WERI-Rb-1 (cell line): ENCODE results near the gene SEC23IP.
"Not testable (repeated sequence)": the region's sequence is repeated elsewhere in the genome, so short reads cannot be mapped to it uniquely, and the experiment has no call there.

ENCODE experiments used
- DNase-seq: peaks from one replicate; pipeline ENCODE4 v3.0.0-alpha.2; 2020
- H3K27ac ChIP-seq: fragments of 250-450 bp; sonication (Bioruptor Pico); 2 replicates; pipeline ENCODE4 v1.5.1; 2020; ENCODE audit warnings: mild to moderate bottlenecking, moderate library complexity
- H3K27me3 ChIP-seq: fragments of 250-450 bp; sonication (Bioruptor Pico); 2 replicates; pipeline ENCODE4 v1.5.1; 2021; ENCODE audit warnings: mild to moderate bottlenecking, low read depth, moderate library complexity; ENCODE audit not compliant: insufficient read depth, severe bottlenecking
- H3K36me3 ChIP-seq: fragments of 250-450 bp; sonication (Bioruptor Pico); 2 replicates; pipeline ENCODE4 v1.5.1; 2020; ENCODE audit warnings: mild to moderate bottlenecking, moderate library complexity
- H3K4me3 ChIP-seq: 2 replicates; pipeline ENCODE4 v1.5.1; 2011; ENCODE audit warnings: low read depth, mild to moderate bottlenecking, control low read depth, low read length
- H3K9me3 ChIP-seq: fragments of 250-450 bp; sonication (Bioruptor Pico); 2 replicates; pipeline ENCODE4 v1.5.1; 2021; ENCODE audit warnings: mild to moderate bottlenecking, moderate library complexity; ENCODE audit not compliant: severe bottlenecking
- TF ChIP-seq, protein P1 (sequence below): IDR thresholded peaks from 2 replicates; pipeline ENCODE4 v1.5.1; 2011; ENCODE audit warnings: low read depth, mild to moderate bottlenecking, control low read depth, inconsistent platforms, low read length

The SEC23IP gene

DNA sequence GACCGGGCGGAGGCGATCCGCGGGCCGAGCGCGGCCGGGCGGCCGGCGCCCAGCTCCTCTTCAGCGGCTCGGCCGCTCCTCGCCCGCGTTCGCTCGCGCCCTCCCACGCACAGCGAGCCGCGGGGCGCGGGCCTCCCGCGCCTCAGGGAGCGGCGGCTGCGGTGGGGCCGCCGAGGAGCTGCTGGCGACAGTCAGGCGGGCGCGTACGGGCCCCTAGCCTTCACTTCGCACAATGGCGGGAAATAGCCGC, 20.0 kb upstream of the SEC23IP start, which contains the start of gene MCMBP:
TSS of gene MCMBP (minus strand) at position 234 of the 250 bp plus-strand sequence. CDS start 259 bp downstream, outside the sequence.
- Histone ChIP-seq H3K36me3 (peaks cover 5% of the 10 kb centered on the region), H3K27me3 (no peaks in the 10 kb centered on the region), H3K4me3 (peak within 1 kb of the TSS; percentile 71), H3K27ac (peak within 1 kb of the TSS; percentile 96), H3K9me3 (no peaks in the 10 kb centered on the region)
- DNase-seq = no peak
- TF ChIP-seq, protein P1, sequence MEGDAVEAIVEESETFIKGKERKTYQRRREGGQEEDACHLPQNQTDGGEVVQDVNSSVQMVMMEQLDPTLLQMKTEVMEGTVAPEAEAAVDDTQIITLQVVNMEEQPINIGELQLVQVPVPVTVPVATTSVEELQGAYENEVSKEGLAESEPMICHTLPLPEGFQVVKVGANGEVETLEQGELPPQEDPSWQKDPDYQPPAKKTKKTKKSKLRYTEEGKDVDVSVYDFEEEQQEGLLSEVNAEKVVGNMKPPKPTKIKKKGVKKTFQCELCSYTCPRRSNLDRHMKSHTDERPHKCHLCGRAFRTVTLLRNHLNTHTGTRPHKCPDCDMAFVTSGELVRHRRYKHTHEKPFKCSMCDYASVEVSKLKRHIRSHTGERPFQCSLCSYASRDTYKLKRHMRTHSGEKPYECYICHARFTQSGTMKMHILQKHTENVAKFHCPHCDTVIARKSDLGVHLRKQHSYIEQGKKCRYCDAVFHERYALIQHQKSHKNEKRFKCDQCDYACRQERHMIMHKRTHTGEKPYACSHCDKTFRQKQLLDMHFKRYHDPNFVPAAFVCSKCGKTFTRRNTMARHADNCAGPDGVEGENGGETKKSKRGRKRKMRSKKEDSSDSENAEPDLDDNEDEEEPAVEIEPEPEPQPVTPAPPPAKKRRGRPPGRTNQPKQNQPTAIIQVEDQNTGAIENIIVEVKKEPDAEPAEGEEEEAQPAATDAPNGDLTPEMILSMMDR = no peak

GRCh38 chr10:119872860-119873681, 19.5 kb upstream of the SEC23IP start:
- Histone ChIP-seq H3K27ac (peak overlapping the region; percentile 96), H3K4me3 (peak overlapping the region; percentile 71), H3K27me3 (no peaks in the 10 kb centered on the region), H3K9me3 (no peaks in the 10 kb centered on the region), H3K36me3 (peaks cover 5% of the 10 kb centered on the region)
- TF ChIP-seq, protein P1 = no peak
- peak; percentile 91 for DNase-seq

GRCh38 chr10:119878524-119878923, 14.0 kb upstream of the SEC23IP start:
- TF ChIP-seq, protein P1 = no peak
- no peak overlapping the region for H3K4me3 ChIP-seq
- no peaks in the 10 kb centered on the region for H3K27me3 ChIP-seq
- no peak for DNase-seq
- no peaks in the 10 kb centered on the region for H3K36me3 ChIP-seq
- H3K27ac ChIP-seq = no peak overlapping the region
- no peaks in the 10 kb centered on the region for H3K9me3 ChIP-seq

DNA sequence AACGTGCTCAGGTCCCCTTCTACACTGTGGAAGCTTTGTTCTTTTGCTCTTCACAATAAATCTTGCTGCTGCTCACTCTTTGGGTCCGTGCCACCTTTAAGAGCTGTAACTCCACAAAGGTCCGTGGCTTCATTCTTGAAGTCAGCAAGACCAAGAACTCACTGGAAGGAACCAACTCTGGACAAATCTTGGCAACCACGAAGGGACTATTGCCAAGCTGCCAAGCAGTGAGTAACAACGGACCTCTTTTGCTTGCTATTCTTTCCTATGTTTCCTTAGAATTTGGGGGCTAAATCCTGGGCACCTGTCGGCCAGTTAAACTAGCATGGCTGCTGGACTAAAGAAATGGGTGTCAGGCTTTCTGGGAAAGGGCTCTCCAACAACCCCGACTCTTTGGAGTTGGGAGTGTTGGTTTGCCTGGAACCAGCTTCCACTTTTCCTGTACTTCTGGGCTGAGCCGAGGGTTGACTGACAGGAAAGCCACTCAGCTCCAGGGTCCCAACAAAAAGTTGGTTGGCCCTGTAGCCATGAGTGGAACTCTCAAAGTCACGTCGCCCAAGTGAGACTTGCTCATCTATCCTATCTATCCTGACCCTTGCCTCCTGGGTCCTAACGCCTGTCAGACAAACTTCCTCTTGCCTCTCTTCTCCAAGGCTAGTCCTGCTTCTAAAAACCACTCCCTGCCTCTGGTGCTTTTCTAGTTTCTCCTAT, 8.5 kb upstream of the SEC23IP start:
- H3K36me3 ChIP-seq, H3K27ac ChIP-seq, DNase-seq, H3K9me3 ChIP-seq, H3K4me3 ChIP-seq, H3K27me3 ChIP-seq: not testable (repeated sequence)

- not testable (repeated sequence) for H3K27me3 ChIP-seq, H3K36me3 ChIP-seq, H3K27ac ChIP-seq, H3K4me3 ChIP-seq, DNase-seq, H3K9me3 ChIP-seq
Observed at GRCh38 chr10:119886070-119886469, 6.5 kb upstream of the SEC23IP start.

DNA sequence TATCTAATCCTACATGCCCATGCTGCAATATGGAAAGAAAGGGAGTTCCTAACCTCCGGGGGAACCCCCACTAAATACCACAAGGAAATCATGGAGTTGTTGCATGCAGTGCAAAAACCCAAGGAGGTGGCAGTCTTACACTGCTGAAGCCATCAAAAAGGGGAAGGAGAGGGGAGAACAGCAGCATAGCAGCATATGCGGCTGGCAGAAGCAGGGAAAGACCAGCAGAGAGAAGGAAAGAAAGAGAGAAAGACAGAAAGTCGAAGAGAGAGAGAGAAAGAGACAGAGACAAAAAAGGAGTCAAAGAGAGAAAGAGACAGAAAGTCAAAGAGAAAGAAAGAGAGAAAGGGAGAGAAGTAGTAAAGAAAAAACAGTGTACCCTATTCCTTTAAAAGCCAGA, 3.8 kb upstream of the SEC23IP start:
- not testable (repeated sequence) for H3K27ac ChIP-seq, H3K27me3 ChIP-seq, H3K4me3 ChIP-seq, DNase-seq, H3K9me3 ChIP-seq, H3K36me3 ChIP-seq

DNA sequence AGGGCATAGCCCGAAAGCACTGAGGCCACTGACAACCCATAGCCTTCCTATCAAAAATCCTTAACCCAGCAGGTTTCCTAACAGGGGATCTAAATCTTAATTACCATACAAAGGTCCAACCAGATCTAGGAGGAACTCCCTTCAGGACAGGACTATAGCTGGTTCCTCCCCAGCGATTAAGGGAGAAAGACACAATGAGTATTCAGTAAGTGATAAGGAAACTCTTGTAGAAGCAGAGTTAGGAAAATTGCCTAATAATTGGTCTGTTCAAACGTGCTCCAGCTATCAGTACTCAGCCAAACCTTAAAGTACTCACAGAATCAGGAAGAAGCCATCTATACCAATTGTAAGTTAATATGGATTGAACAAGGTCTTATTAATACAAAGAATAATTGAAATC, 3.3 kb upstream of the SEC23IP start:
- not testable (repeated sequence) for H3K9me3 ChIP-seq, H3K27ac ChIP-seq, H3K36me3 ChIP-seq, H3K27me3 ChIP-seq, H3K4me3 ChIP-seq, DNase-seq

GRCh38 chr10:119890307-119890706, 2.2 kb upstream of the SEC23IP start:
- not testable (repeated sequence) for H3K27ac ChIP-seq, H3K4me3 ChIP-seq, H3K9me3 ChIP-seq, DNase-seq, H3K27me3 ChIP-seq
- H3K36me3 ChIP-seq = peaks cover 11% of the 10 kb centered on the region

DNA sequence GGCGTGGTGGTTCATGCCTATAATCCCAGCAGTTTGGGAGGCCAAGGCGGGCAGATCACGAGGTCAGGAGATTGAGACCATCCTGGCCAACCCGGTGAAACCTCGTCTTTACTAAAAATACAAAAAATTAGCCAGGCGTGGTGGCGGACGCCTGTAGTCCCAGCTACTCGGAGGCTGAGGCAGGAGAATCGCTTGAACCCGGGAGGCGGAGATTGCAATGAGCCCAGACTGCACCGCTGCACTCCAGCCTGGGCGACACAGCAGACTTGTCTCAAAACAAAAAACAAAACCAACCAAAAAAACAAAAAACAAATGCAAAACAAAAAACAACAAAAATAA, 712 bp upstream of the SEC23IP start:
- peak overlapping the region; percentile 87 for H3K27ac ChIP-seq

More for the DNA sequence above, 712 bp upstream of the SEC23IP start:
- not testable (repeated sequence) for H3K27me3 ChIP-seq, DNase-seq, H3K9me3 ChIP-seq
- peaks cover 13% of the 10 kb centered on the region for H3K36me3 ChIP-seq
- peak overlapping the region; percentile 75 for H3K4me3 ChIP-seq
